Body of pancreas (tissue), 4 donors: ENCODE results near the gene RPL10A. TPM values are rescaled to one million over a fixed set of nuclear protein-coding genes. Genes with fewer than 3 reads are reported as not detected.

ENCODE experiments used
- ATAC-seq: fragments of 150-250 bp; one replicate; pipeline ENCODE4 v1.9.1; 2016
- DNase-seq, 4 donors: peaks; one replicate each; pipeline ENCODE4 v3.0.0-alpha.2; 2019
- H3K27ac ChIP-seq, 4 donors: fragments of 200-600 bp; sonication (generic); 1 replicate in 3 of 4; 2 replicates in 1 of 4; pipeline versions ENCODE4 v1.5.1 to v1.6.1; 2016 to 2019; ENCODE audit warnings: mild to moderate bottlenecking in 1 of 4, mixed read lengths in 1 of 4, moderate library complexity in 1 of 4
- H3K27me3 ChIP-seq, 2 donors: fragments of 200-600 bp; sonication (generic); one replicate each; pipeline ENCODE4 v1.6.0; 2016; ENCODE audit warnings: mild to moderate bottlenecking in 1 of 2
- H3K36me3 ChIP-seq, 2 donors: fragments of 200-600 bp; sonication (generic); replicated peaks in 1 of 2; 2 replicates each; pipeline ENCODE4 v1.5.1; 2016; ENCODE audit warnings: low read depth in 2 of 2; ENCODE audit not compliant: insufficient read depth in 1 of 2
- H3K4me1 ChIP-seq: fragments of 200-600 bp; sonication (generic); one replicate; pipeline ENCODE4 v1.6.0; 2016
- H3K4me3 ChIP-seq, 2 donors: fragments of 200-600 bp; sonication (generic); 1 replicate in 1 of 2; 2 replicates in 1 of 2; pipeline ENCODE4 v1.5.1; 2016 to 2019
- H3K9me3 ChIP-seq, 3 donors: fragments of 200-600 bp; sonication (generic); 1 replicate in 2 of 3; 2 replicates in 1 of 3; pipeline ENCODE4 v1.5.1; 2016
- CTCF ChIP-seq, 7 experiments: fragments of 450-650 bp in 4 of 7; fragments of 200-600 bp in 3 of 7; sonication (generic) in 3 of 7; IDR thresholded peaks; one replicate each; pipeline ENCODE4 v1.5.1; 2016 to 2019; ENCODE audit warnings: antibody characterized with exemption in 7 of 7
- POLR2A ChIP-seq, 3 donors: fragments of 450-650 bp; IDR thresholded peaks; one replicate each; pipeline ENCODE4 v1.6.1; 2016; ENCODE audit warnings: antibody characterized with exemption in 3 of 3, mild to moderate bottlenecking in 2 of 3
- WGBS, 2 donors: methylation state at CpG; one replicate each; pipeline ENCODE4 v1.1.5; 2017; 5-methylcytosine and 5-hydroxymethylcytosine counted together
- intact Hi-C: fragments of 100-400 bp; cut with DNase I; formaldehyde crosslinking; loops from one replicate; pipeline ENCODE4 v1.15.1; 2023
- total RNA-seq, 2 donors: library from RNA; depleted of rRNA; stranded (reverse); fragments of >200 nt; gene quantifications; one replicate each; pipeline ENCODE4 v1.1.0, GENCODE V29; 2016

The RPL10A gene
- total RNA-seq, 2 donors from 2014 or later: 563 to 782 TPM

DNA sequence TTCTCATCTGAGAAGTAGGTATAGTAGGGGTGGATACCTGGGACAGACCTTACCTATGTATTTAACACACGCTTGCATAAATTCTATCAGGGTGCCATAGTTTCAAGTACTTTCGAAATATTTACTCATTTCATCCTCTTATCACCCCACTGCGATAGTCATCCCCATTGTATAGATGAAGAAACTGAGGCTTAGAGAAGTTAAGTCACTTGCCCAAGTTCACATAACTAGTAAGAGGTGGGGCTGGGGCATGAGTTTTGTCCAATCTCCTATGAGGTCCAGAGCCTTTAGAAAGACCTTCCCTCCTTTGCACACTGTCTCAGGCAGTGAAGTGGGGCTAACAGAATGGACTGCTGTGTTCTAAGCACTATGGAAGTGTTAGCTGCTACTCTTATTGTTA is 38.3 kb downstream of the RPL10A start:
- H3K36me3 ChIP-seq: no peaks in the 10 kb centered on the region
- ATAC-seq (no peak), DNase-seq (no peak)
- intact Hi-C loops: no loop called here
- H3K4me3 ChIP-seq: no peak overlapping the region
- WGBS, 2 donors: 89 to 96% methylated on average over 3 of the region's 3 CpGs
- H3K27ac ChIP-seq: no peak overlapping the region
- H3K27me3 ChIP-seq: no peaks in the 10 kb centered on the region
- TF ChIP-seq CTCF (IDR thresholded peaks at IDR 0.05) (no peak), POLR2A (IDR thresholded peaks at IDR 0.05) (no peak)
- no peaks in the 10 kb centered on the region for H3K9me3 ChIP-seq
- no peaks in the 10 kb centered on the region for H3K4me1 ChIP-seq

DNA sequence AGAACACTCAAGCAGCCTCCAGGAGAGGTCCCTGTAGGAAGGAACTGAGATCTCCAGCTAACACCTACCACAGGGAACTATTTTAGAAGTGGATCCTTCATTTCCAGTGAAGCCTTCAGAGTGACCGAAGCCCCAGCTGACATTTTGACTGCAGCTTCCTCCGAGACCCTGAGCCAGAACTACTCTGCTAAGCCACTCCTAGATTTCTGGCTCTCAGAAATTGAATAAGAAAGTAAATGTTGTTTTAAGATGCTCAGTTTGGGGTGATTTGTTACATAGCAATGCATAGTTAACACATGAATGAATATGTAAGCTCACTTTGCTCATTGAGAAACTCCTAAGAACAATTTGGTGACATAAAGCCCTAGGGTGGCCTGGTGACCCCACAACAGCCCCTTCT is 39.0 kb downstream of the RPL10A start:
- Histone ChIP-seq H3K27me3 (peaks cover 0 to 2% of the 10 kb centered on the region in 2 donors), H3K4me1 (no peaks in the 10 kb centered on the region), H3K4me3 (no peak overlapping the region), H3K9me3 (no peaks in the 10 kb centered on the region), H3K36me3 (no peaks in the 10 kb centered on the region), H3K27ac (no peak overlapping the region)
- WGBS, 2 donors: 93 to 96% methylated on average over 2 of the region's 2 CpGs
- intact Hi-C loops: no loop called here
- ATAC-seq (no peak), DNase-seq (no peak)
- TF ChIP-seq CTCF (IDR thresholded peaks at IDR 0.05) (no peak), POLR2A (IDR thresholded peaks at IDR 0.05) (no peak)

GRCh38 chr6:35508027-35508426 is 39.8 kb downstream of the RPL10A start:
- peaks cover 0 to 5% of the 10 kb centered on the region in 2 donors for H3K27me3 ChIP-seq
- TF ChIP-seq POLR2A (IDR thresholded peaks at IDR 0.05) (no peak), CTCF (IDR thresholded peaks at IDR 0.05) (no peak)
- intact Hi-C loops: no loop called here
- no peaks in the 10 kb centered on the region for H3K36me3 ChIP-seq
- no peaks in the 10 kb centered on the region for H3K4me1 ChIP-seq
- no peak for DNase-seq
- H3K27ac ChIP-seq: no peak overlapping the region
- WGBS, 2 donors: 63% methylated on average over 2 of the region's 2 CpGs
- H3K4me3 ChIP-seq: no peak overlapping the region
- H3K9me3 ChIP-seq: no peaks in the 10 kb centered on the region
- no peak for ATAC-seq

DNA sequence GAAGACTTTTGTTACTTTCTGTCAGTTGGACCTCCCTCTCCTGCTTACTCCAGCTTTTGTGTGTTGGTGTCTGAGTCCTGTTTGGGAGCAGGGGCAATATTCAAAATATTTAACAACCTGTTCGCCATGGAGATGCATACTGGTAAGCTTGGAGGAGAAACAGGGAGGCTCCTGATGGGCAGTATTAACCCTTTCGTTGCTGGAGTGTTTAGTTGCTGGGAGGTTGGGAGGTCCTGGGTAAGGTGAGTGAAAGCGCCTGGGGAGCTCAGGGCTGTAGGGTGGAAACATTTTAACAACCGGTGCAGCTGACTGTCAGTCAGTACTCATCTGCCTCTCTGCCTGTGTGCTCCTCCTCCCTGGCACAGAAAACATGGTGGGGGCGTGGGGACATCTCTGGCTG is 40.3 kb downstream of the RPL10A start:
- Histone ChIP-seq H3K4me3 (no peak overlapping the region), H3K27me3 (peaks cover 0 to 5% of the 10 kb centered on the region in 2 donors), H3K36me3 (no peaks in the 10 kb centered on the region), H3K4me1 (no peaks in the 10 kb centered on the region), H3K27ac (no peak overlapping the region), H3K9me3 (no peaks in the 10 kb centered on the region)
- no peak for TF ChIP-seq POLR2A (IDR thresholded peaks at IDR 0.05)
- no peak for TF ChIP-seq CTCF (IDR thresholded peaks at IDR 0.05)
- no peak for ATAC-seq
- 55 to 57% methylated on average over 5 of the region's 5 CpGs for WGBS, 2 donors
- DNase-seq: no peak
- intact Hi-C loops: no loop called here

- no peaks in the 10 kb centered on the region for H3K4me1 ChIP-seq
- no peak overlapping the region for H3K4me3 ChIP-seq
- no peak for DNase-seq
- H3K9me3 ChIP-seq: no peaks in the 10 kb centered on the region
- H3K36me3 ChIP-seq: no peaks in the 10 kb centered on the region
- TF ChIP-seq POLR2A (IDR thresholded peaks at IDR 0.05): no peak
- TF ChIP-seq CTCF (IDR thresholded peaks at IDR 0.05): no peak
- intact Hi-C loops: no loop called here
- no peak for ATAC-seq
- 68 to 69% methylated on average over 7 of the region's 7 CpGs for WGBS, 2 donors
- H3K27me3 ChIP-seq: peaks cover 0 to 5% of the 10 kb centered on the region in 2 donors
- no peak overlapping the region for H3K27ac ChIP-seq
Observed at GRCh38 chr6:35510916-35511561, 42.8 kb downstream of the RPL10A start.
